Breast epithelium (tissue), 3 donors: Measurements from ENCODE around the gene NEK8.

Experiments
- POLR2AphosphoS5 ChIP-seq, 3 donors: sonication (generic); formaldehyde crosslinking; IDR thresholded peaks; one replicate each; pipeline ENCODE4 v1.6.1; 2017; ENCODE audit warnings: antibody characterized with exemption in 3 of 3
- TF ChIP-seq, protein P1 (sequence below), 3 donors: fragments of 450-650 bp; IDR thresholded peaks; one replicate each; pipeline ENCODE4 v1.5.1; 2016 to 2017; ENCODE audit warnings: antibody characterized with exemption in 3 of 3, mild to moderate bottlenecking in 3 of 3, moderate library complexity in 3 of 3

DNA sequence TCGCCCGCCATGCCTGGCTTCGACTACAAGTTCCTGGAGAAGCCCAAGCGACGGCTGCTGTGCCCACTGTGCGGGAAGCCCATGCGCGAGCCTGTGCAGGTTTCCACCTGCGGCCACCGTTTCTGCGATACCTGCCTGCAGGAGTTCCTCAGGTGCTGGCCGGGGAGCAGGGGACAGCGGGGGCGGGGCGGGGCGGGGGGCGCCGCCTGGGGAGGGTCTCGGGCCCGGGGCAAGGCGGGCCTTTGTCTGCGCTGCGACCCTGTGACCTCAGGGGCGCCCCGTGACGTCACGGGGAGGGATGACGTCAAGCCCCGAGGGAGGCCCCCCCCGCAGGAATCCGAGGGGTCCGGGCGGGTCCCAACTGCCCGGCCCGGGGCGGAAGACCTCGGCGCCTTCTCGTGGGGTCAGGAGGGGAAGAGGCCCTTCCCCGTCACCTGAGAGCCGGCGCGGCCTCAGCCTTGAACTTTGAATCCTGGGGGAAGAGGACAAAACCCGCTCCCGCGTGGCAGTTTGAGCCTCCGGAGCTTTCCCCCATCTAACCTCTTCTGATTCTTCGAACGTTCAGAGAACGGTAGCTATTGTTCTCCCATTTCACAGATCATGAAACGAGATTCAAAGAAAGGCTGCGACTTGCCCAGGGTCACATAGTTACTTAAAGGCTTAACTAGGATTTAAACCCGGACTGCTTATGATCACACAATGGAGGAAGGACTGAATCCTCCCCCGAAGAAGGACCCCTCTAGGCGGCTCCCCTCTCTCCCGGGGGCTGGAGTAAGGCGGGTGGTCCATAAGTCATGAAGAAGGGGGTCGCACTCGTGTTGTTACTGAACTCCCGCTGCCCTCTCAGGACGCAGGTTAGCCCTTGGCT is 15.8 kb downstream of the NEK8 start:
- TF ChIP-seq, protein P1, sequence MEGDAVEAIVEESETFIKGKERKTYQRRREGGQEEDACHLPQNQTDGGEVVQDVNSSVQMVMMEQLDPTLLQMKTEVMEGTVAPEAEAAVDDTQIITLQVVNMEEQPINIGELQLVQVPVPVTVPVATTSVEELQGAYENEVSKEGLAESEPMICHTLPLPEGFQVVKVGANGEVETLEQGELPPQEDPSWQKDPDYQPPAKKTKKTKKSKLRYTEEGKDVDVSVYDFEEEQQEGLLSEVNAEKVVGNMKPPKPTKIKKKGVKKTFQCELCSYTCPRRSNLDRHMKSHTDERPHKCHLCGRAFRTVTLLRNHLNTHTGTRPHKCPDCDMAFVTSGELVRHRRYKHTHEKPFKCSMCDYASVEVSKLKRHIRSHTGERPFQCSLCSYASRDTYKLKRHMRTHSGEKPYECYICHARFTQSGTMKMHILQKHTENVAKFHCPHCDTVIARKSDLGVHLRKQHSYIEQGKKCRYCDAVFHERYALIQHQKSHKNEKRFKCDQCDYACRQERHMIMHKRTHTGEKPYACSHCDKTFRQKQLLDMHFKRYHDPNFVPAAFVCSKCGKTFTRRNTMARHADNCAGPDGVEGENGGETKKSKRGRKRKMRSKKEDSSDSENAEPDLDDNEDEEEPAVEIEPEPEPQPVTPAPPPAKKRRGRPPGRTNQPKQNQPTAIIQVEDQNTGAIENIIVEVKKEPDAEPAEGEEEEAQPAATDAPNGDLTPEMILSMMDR (IDR thresholded peaks at IDR 0.05) = no peak
- TF ChIP-seq POLR2AphosphoS5 (IDR thresholded peaks at IDR 0.05) = peak in 1 of 3 donors; percentile 26
